KG1 (cell line): ENCODE results near the gene HEXB.
"Not testable (repeated sequence)": the region's sequence is repeated elsewhere in the genome, so short reads cannot be mapped to it uniquely, and the experiment has no call there.

Experiments used
- DNase-seq: peaks from one replicate; lab custom pipeline; 2025; lab: John Stamatoyannopoulos, UW

Gene HEXB

DNA sequence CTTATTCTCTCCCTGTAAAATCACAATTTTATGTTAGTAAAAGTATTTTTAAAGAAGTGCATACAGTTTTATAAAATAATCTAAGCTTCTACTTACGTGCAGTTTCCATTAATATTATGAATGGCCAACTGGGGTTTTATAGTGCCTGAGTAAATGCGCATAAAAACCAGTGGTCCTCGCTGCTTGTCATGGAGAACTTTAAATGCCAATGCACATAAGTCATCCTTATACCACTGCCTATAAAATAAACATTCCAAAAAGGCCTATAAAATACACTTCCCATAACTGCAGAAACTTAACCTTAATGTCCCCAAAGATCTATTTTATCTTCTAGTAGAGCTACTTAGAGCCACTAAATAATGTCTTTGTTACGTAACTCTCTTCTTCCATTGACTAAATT is 53.4 kb downstream of the HEXB start:
- no peak for DNase-seq

DNA sequence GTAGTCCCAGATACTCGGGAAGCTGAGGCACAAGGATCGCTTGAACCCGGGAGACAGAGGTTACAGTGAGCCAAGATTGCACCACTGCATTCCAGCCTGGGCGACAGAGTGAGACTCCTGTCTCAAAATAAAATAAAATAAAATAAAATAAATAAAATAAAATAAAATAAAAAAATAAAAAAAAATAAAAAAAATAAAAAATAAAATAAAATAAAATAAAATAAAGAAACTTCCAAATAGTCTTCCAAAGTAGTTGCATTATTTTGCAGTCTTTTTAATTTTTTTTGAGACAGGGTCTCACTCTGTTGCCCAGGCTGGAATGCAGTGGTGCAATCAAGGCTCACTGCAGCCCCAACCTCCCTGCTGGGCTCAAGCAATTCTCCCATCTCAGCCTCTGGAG is 63.7 kb downstream of the HEXB start:
- DNase-seq, result not testable (repeated sequence)

DNA sequence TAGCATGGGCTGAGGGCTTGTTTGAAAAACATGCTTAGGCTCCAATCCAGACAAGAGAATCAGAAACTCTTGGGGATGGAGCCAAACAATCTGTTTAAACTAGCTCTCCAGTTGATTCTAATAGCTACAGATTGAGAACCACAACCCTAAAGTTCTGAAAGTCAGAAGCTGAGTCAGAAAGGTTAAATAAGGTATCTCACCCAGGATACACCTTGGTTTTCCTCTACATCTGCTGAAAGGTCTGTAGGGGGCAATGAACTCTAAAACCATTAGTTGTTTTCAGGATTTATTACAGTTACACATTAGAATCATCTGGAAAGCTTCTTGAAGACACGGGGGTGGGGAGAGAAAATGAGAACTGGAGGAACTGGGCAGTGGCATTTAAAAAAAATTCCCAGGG is 76.2 kb downstream of the HEXB start:
- no peak for DNase-seq

DNA sequence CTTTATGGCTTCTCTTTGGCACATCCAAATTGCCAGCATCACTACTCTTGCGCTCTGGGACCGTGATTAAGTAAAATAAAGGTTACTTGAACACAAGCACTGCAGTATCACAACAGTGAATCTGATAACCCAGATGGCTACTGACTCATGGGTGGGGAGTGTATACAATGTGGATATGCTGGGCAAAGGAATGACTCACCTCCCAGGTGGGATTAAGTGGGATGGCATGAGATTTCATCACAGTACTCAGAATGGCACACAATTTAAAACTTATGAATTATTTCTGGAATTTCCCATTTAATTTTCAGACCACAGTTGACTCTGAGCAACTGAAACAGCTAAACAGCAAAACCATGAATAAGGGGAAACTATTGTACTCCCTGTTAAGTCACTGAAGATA is 77.6 kb downstream of the HEXB start:
- DNase-seq, result no peak

DNA sequence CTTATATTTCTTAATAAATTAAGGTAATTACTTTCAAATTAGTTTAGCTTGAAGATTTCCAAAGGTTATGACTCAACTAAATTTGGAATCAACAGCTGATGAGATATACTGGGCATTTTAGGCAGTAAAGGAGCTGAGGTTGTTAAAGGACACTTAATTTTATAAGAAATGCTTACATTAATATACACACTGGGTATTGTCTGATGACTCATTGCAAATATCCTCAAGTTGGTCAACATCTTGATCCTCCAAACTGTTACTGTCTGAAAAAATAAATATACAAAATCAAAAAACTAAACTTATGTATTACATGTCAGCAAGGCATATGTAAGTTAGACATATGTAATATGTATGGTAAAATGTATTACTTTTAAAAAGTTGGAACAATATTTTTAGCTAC is 78.5 kb downstream of the HEXB start:
- DNase-seq, result no peak

DNA sequence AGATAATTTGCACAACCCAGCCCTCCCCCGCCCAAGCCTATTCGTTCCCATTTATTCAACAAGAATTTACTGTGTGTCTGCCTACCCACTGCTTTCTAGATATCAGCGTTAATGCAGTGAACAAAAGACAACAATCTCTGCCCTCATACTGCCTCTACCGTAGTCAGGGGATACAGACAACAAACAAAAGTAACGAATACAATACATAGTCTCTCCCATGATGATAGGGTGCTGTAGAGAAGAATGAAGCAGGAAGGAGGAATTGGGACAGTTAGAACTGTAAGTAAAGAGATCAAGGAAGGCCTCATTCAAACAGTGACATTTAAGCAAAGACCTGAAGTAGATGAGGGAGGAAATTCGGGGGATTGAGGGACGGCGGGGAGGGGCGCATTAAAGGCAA is 80.2 kb downstream of the HEXB start:
- DNase-seq, result no peak

DNA sequence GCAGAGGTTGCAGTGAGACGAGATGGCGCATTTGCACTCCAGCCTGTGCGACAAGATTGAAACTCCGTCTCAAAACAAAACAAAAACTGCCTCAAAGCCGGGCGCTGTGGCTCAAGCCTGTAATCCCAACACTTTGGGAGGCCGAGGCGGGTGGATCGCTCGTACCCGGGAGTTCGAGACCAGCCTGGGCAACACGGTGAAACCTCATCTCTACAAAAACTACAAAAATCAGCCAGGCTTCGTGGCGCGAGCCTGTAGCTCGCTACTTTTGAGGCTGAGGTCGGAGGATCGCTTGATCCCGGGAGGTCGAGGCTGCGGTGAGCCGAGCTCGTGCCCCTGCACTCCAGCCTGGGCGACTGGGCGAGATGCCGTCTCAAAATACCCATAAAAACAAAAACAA is 80.9 kb downstream of the HEXB start:
- no peak for DNase-seq

DNA sequence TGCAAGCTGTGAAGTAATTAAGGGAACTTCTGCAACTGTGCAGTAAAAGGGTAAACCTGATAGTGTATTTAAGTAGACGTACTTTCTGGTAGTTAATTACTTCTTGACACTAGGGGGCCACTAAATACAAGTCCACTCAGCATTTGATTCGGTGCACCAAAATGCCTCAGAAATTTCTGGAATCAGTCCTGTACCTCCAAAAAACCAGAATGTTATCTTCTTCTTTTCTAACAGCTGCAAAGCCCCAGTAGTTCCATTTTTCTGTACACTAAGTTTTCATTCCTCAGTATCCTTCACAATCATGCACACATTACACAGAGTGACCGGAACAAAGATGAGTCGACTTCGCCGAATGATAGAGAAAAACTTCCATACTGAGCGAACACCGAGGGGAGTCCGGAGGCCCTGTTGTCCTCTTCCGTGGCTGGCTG is 81.4 kb downstream of the HEXB start:
- peak; percentile 40 for DNase-seq

DNA sequence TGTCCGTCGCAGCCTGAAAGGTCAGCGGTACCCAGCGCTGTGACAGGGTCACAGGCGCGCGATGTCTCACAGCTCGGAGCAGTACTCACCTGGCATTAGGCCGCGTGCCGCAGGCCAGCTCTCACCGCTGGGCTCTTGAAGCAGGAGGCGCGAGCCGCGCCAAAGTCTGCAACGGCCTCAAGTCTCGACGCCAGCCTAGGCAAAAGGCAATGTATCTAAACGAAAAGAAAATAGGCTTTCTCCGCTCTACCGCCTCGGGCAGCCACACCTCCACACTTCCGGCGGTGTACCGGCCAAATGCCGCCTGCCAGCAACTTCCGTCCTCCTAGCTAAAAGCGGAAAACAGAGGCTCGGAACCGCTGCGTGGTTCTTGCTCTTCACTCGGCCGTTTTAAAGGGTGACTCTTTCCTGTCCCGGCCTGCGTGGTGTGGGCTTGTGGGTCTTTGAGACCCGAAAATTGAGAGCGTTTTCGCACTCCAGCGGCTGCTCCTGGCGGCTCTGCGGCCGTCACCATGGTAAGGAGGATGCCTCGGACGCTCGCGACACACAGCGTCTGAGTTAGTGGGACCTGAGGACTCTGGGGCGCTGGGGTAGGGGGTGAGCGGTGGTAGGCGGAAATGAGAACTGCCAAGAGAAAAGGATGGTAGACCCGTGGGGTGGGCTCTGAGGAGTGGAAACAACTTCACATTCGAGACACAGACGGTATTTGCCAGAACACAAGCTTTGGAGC is 82.0 kb downstream of the HEXB start, which contains the start of the genes GFM2 and NSA2:
TSS of gene GFM2 (minus strand) at position 269 of the 730 bp plus-strand sequence. CDS start 3,375 bp downstream, outside the sequence.
TSS of gene NSA2 (plus strand) at position 401 of the 730 bp plus-strand sequence. CDS start at position 513, 112 bp downstream.
- DNase-seq, result peak; percentile 98

DNA sequence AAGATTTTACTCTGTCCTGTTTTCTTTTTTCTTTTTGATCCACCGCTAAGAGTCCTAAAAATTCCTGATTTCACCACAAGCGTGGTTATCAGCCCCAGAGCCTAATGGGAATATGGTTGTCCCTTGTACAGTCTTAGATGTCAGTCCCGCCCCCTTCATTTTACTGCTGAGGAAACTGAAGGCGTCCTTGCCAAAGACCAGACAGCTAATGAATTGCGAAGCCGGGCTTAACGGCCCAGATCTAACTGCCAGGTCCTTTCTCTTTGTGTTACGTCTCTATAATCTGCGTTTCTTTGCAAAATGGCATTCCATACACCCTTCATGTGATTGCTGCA is 82.5 kb downstream of the HEXB start:
- no peak for DNase-seq
